Inflammatory macrophage treated with lipopolysaccharide for 4 hours (primary cell): ENCODE results near the gene NFKBIB.
"Not testable (repeated sequence)": the region's sequence is repeated elsewhere in the genome, so short reads cannot be mapped to it uniquely, and the experiment has no call there.

ENCODE experiments used
- DNase-seq: peaks from one replicate; pipeline ENCODE4 v3.0.0-alpha.2; 2020

Gene NFKBIB

DNA sequence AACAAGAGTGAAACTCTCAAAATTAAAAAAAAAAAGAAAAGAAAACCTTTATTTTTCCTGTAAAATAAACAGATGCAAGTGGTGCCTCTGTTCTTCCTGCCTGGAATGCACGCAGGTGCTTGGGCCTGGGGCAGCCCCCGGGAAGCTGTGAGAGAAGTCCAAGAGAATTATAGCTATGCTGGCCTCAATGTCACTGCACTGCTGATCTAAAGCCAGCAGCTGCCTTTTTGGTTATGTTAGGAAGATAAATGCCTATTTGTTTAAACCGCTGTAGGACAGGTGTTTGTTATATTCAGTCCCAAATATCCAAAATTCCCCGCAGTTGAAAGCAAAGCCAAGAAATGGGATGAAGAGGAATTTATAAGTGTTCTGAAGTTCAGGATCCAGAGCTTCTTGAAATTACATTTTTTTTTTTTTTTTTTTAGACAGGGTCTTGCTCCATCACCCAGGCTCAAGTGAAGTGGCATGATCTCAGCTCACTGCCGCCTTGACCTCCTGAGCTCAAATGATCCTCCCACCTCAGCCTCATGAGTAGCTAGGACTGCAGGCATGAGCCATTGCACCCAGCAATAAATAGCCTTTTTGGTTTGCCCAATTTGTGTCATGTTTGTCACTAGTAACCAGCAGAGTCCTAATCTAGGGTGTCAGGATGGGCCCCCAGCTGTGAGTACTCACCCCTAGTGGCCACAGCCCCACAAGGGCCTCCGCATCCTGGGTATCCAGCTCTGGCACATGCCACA, 23.9 kb upstream of the NFKBIB start:
- DNase-seq: peak; percentile 20

DNA sequence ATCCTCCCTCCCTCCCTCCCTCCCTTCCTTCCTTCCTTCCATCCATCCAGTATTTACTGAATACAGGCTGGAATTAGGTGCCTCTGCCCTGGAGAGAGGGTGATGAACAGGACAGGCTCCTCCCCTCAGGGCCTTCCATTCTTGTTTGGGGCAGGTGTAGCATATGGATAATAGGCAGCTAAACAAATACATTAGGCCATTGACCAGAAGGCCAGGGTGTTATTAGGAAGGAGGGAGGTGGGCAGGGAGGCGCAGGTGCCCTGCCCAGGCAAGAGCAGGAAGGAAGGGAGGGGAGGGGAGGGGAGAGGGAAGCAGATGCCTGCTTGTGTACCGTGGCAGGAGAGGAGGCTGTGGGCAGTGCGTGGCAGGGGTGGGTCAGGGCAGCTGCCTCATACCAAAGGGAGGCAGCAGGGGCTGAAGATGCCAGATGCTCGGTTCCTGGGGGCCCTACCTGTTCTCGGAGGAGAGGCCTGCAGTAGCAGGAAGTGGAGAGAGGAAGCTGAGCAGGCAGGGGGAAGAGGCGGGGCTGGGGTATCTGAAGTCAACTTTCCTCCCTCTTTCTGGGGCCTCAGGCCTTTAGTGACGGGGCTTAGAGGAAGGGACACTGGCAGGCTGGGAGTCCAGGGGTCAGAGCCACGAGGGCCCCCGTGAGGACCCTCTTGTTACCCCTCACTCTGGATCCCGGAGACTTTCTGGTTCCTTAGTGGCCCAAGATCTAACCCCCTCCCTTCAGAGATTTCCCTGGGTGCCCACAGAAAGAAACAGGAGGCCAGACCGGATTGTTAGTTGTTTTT, 21.8 kb upstream of the NFKBIB start, which contains the start of gene RINL:
RINL (minus strand) TSS at position 495 of the 794 bp plus-strand sequence. CDS start 1,533 bp downstream, outside the sequence.
- DNase-seq: peak; percentile 43

DNA sequence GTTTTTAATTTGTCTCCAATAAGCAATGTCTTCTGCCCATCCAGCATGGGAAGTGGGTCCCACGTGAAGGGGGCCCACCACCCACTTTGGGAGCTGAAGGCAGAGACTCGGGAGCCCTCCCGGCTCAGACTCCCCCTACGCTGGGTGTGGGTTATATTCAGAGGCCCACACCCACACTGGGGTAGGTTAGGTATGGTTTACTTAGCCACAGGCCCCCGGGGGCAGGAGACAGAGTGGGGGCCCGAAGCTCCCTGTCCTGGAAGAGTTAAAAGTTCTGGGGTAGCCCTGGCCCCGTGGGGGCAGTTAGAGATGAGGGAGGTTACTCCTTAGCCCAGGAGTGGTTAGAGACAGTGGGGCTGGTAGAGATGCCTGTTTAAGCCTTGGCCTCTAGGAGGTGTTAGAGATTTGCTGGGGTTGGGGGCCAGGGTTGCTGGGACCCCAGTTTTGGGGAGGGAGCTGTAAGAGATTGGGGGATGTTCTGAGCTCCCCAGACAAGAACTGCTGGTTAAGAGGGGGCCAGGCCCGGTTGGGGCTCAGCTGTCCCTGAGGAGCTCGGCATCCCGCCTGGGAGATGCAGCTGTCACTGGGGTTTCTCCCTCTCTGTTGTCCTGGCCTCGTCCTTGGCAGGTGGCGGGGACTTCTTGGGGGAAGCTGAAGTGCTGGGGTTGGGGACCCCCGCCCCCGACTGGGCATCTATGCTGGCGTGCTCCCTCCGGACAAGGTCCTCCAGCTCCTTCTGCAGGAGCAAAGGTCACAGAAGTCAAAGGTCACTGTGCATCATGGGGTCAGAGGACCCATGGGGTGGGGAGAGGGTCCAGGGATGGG, 21.0 kb upstream of the NFKBIB start:
- DNase-seq: no peak

DNA sequence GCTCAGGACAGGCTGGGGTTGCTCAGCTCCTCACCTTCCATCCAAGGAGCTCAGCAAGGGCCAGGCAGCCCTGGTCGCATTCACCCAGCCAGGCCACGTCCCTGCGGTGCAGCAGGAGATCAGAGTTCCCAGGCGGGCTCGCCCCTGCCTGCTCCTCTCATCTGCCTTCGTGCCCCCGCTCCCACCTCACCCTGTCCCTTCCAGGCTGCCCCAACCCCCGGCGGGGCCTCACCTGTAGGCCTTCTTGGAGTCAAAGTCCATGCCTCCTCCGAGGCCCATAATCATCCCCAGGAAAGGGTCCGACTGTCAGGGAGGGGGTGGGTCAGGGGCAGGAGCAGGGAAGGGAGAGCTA, 20.4 kb upstream of the NFKBIB start:
- DNase-seq: no peak

DNA sequence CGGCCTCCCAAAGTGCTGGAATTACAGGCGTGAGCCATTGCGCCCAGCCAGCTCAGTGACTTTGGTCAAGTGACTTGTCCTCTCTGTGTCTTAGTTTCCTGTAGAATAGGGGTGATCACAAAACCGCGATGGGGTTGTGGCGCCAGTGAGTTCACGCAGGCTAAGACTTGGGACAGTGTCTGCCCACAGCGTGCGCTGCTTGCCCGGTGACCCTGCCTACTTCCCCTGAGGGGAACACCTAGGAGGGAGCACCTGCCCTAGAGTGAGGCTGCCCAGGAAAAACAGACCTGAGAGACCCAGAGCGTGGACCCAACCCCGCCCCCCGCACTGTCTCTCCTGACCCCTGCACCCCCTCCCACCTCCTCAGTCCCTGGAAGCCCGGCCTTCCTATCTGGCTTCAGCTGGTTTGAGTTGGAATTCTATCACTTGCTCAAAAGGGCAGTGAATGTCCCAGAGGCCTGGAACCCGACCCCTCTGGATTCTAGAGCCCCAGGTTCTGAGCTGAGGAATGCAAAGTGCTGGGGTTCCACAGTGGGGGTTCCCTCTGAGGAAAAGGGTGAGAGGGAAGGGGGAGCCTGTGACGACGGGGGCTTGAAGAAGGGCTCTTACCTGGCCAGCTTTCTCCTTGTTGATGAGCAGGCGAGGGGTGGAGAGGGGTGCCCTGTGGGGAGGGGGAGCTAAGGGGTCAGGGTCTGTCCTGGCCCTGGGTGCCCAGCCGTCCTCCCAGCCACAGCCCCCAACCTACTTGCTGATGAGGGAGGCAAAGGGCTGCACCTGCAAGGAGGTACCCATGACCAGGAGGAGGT, 19.5 kb upstream of the NFKBIB start:
- no peak for DNase-seq

DNA sequence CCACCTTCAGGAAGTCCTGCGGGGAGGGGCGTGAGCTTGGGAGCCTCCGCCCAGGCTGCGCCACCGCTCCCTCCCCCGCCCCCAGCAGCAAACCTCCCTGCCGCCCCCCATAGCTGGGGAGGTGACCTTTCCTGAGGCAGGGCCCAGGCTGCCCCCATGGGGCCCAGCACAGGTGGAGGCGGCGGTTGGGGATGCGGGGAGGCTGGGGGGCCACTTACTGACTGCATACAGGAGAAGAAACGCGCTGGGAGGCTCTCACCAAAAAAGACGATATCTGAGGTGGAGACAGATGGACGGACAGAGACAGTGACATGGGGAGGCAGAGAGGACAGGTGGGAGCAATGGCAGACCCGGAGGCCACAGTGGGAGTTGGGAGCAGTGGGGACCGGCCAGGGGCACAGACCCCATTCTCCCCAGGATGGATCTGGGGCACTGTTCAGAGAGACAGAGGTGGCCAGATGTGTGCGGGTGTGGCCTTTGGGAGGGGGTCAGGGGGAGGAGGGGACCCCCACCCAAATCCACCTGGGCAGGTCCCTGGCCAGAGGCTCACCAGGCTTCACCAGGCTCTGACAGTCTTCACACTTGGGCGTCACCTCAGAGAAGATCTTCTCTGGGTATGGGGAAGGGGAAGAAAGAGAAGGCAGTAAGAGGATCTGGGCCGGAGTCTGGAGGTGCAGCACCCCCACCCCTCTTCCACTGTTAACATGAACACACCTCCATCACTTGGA, 18.7 kb upstream of the NFKBIB start:
- no peak for DNase-seq

DNA sequence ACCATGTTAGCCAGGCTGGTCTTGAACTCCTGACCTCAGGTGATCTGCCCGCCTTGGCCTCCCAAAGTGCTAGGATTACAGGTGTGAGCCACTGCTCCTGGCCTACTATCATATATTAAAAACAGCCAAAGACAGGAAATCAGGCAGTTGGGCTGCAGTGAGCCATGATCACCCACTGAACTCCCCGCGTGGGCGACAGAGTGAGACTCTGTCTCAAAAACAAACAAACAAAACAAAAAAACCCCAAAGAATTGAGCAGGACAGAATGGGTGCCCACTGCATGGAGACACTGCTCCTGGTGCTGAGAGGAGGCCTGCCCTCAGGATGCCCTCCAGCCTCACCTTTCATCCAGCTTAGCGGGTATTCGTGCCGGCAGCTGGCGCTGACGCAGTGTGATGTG, 16.5 kb upstream of the NFKBIB start:
- DNase-seq: no peak

DNA sequence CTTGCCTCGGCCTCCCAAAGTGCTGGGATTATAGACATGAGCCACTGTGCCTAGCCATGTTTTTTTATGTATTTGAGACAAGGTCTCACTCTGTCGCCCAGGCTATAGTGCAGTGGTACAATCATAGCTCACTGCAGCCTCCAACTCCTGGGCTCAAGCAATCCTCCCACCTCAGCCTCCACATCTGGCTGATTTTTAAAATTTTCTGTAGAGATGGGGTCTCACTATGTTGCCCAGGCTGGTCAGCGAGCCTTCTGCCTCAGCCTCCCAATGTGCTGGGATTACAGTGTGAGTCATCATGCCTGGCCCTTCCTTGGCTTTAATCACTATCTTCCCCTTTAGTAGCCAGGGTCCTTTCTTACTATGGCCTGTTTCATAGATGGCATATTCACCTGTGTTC, 15.1 kb upstream of the NFKBIB start:
- not testable (repeated sequence) for DNase-seq

DNA sequence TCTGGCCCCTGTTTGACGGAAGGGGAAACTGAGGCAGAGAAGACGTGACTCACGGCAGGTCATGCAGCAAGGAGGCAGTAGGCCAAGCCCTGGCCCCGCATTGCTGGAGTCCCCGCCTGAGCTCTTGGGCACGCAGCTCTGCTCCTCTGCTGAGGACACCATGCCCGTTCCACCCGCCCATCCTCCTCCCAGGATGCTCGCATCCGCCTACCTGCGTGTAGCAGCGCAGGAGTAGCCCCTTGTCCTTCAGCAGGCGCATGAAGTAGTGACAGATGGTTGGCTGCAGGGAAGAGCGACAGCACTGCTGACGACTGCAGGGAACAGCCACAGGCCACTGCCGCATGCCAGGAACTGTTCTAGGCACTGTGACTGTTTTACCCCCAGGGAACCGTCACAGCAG, 10.9 kb upstream of the NFKBIB start:
- DNase-seq: no peak

DNA sequence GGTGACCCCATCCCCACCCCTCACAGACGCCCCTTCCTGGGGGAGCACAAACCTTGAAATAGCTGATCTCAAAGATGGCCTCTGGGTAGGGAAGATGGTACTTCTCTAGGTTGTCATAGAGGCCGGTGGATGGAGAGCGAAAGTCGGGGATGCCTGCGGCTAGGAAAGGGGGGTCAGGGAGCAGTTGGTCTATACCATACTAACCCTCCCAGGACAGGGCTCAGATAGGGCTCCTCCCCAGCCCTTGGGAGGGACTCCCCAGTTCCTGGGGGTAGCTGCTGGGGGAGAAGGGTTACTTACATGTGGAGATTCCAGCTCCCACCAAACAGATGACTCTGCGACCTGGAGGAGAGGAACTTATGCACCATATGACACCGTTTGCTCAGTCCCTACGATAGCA, 10.0 kb upstream of the NFKBIB start:
- DNase-seq: no peak

DNA sequence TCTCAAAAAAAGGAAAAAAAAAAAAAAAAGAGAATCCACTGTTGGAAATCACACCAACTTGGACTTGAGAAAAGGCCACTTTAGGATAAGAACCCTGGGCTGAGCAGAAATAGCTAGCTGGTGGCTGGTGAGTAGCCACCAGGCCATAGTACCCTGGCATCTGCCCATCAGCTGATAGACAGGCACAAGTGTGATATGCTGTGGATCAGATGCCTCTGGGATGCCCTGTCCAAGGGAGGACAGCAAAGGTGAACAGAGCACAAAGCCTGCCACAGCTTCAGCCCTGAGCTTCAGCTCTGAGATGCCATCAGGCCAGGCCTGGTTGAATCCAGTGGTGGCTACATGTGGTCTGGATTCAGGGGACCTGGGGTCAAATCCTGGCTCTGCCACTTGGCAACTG, 9.1 kb upstream of the NFKBIB start:
- DNase-seq: no peak

DNA sequence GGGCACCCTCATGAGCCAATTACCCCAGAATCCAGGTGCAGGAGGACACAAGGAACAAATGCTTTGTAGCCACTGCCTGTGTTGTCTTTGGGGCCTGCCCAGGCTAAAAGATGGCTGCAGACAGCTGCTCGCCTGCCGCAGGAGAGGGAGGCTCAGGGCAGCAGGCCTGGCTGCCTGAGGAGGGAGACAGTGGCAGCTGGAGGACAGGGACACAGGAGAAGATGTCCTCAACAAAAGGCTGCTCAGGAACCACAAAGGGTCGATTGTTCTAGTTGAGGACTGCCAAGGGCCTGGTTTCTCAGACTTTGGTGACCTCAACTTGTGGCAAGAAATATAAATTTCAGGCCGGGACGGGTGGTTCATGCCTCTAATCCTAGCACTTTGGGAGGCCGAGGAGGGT, 8.0 kb upstream of the NFKBIB start:
- no peak for DNase-seq

DNA sequence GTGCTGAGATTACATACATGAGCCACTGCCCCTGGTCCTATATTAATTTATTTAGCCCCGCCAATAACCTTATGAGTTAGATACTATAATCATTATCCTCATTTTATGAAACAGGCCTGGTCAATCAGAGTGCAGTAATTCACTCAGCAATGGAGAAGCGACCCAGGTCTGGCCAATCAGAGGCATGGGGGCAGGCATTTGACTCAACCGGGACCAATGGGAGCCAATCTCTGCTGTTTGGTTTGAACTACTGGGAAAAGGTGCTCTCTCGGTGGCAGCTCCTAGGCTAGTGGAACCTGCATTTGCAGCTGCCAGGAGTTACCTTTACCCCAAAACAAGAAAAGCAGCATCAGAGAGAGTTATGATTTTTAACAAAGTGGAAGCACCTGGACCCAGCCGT, 6.9 kb upstream of the NFKBIB start:
- no peak for DNase-seq

DNA sequence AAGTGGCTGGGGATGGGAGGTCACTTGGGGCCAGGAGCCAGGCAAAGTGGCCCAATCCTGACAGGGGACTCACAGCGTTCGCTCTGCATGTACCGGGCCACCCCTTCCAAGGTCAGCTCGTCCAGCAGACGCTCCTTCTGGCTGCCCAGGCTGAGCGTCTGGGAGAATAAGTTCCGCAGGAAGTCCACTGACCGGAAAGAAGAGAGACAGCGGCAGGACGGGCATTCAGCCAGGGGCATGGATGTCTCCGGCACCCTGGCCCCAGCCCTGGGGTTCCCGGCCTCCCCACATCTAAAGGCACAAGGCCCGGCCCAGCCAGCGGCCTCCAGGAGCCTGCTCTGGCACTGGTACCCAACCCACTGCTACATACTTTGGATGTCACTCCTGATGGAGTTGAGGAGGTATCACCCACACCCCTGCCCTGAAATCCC, 6.4 kb upstream of the NFKBIB start:
- no peak for DNase-seq

DNA sequence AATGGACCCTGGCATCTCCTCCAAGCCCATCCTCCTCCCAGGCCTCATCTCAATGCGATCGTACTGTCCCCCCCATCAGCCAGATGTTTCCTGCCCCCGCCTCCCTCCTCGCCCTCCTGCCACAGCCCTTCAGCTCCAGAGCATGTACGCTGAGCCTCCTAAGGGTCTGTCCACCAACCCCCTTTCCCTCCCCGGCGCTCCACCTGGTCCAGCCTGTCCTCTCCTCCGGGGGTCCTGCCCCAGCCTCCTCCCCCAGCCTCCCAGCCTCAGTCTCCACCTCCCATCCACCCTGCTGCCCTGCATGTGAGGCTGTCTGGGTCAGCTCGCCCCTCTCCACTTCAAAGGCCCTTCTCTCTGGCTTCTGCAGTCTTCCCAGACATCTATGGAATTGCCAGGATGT, 4.8 kb upstream of the NFKBIB start:
- no peak for DNase-seq

DNA sequence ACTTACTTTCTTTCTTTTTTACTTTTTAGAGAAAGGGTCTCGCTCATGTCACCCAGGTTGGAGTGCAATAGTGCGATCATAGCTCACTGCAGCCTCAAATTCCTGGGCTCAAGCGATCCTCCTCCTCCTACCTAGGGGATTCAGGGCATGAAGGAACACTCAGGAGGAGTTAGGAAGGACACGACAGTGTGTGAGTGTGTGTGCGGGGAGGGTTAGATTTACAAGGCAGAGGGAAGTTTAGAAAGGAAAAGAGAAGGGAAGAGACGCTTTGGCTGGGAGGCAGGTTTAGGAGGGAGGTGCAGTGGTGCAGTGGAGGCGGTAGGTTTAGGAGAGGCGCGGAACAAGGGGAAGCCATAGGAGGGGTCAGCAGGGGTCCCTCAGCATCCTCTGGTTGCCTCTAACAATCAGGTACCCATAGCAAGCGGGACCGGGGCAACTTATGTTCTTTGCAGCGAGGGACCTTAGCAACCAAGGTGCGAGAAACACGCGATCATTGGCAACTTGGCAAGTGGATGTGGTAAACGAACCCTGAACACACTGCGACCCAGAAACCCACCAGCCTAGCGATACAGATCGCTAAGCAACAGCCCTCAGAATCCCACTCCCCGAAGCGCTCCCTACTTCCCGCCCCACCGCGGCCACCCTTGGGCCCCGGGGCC, 852 bp upstream of the NFKBIB start:
- DNase-seq: peak; percentile 5

DNA sequence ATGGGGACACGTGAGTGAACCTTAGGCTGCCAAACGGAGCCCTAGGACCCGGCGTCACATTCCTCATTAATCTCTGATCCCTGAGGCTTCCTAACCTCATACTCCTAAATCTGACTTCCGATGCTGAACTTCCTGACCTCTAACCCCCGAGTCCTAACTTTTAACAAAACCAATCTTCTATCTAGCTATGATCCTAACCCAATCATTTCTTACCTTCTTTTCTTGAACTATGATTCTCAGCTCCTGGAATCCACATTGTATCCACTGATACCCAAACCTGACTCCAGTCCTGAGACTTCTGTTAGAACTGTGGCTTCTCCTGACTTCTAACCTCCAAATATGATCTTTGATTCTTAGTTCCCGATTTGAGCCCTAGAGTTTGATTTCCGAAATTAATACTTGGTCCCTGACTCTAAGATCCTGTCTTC, 447 bp downstream of the NFKBIB start:
- no peak for DNase-seq

DNA sequence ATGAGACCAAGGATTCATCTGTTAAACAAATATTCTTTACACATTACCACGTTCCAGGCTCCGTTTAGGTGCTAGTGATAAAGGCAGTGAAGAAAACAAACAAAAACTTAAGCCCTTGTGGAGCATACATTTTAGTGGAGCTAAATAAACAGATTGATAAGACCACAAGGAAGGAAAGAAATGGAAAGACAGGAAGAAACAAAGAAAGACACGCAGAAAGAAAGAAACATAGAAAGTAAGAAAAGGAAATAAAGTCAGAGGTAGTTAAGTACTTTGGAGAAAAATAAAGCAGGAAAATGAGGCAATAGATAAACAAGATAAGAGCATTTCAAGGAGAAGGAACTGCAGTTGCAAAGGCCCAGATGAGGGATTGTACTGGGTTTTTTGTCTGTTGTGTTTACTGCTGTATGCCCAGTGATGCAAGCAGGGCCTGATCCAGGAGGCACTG, 998 bp downstream of the NFKBIB start:
- peak; percentile 19 for DNase-seq

DNA sequence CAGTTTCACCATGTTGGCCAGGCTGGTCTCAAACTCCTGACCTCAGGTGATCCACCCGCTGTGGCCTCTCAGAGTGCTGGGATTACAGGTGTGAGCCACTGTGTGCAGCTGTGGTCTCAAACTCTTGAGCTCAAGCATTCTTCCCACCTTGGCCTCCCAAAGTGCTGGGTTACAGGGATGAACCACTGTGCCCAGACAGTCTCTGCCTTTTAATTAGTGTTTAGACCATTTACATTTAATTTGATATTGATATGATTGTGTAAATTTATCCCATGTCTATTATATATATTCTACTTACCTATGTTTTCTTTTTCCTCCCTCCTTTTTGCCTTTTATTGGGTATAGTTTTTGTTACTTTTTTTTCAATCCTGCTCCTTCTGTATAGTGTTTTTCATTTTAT, 1.9 kb downstream of the NFKBIB start:
- no peak for DNase-seq

DNA sequence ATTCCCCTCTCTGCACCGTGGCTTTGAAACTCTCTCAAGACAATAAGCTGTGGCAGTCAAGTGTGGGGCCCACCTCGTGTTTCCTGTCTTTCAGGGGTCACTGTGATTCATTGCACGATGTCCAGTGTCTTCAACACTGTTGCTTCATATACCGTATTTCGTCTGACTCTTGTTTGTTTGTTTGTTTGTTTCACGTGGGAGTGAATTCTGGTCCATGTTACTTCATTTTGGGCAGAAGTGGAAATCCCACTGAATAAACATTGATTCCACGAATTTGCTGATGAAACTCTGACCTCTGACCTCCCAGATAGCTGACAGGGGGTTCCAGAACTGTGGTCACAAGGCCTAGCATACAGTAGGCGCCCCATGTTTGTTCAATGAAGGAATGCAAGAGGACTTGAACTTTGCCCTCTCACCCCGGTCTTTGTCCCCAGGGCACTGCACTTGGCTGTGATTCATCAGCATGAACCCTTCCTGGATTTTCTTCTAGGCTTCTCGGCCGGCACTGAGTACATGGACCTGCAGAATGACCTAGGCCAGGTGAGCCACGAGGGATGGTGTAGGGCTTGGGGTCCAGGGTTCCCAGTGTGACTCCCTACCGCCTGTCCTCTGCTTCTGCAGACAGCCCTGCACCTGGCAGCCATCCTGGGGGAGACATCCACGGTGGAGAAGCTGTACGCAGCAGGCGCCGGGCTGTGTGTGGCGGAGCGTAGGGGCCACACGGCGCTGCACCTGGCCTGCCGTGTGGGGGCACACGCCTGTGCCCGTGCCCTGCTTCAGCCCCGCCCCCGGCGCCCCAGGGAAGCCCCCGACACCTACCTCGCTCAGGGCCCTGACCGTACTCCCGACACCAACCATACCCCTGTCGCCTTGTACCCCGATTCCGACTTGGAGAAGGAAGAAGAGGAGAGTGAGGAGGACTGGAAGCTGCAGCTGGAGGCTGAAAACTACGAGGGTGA, 5.1 kb downstream of the NFKBIB start:
- peak; percentile 65 for DNase-seq
